ENCODE data around the gene NOL3. TPM values are rescaled to one million over a fixed set of nuclear protein-coding genes. Genes with fewer than 3 reads are reported as not detected.

Gene NOL3
- total and polyA plus RNA-seq, 9 of the 15 experiments (the other 6 are each of a cell fraction or from before 2014, with no cell fraction given), result 0.45 to 14.0 (median 5.4) TPM

DNA sequence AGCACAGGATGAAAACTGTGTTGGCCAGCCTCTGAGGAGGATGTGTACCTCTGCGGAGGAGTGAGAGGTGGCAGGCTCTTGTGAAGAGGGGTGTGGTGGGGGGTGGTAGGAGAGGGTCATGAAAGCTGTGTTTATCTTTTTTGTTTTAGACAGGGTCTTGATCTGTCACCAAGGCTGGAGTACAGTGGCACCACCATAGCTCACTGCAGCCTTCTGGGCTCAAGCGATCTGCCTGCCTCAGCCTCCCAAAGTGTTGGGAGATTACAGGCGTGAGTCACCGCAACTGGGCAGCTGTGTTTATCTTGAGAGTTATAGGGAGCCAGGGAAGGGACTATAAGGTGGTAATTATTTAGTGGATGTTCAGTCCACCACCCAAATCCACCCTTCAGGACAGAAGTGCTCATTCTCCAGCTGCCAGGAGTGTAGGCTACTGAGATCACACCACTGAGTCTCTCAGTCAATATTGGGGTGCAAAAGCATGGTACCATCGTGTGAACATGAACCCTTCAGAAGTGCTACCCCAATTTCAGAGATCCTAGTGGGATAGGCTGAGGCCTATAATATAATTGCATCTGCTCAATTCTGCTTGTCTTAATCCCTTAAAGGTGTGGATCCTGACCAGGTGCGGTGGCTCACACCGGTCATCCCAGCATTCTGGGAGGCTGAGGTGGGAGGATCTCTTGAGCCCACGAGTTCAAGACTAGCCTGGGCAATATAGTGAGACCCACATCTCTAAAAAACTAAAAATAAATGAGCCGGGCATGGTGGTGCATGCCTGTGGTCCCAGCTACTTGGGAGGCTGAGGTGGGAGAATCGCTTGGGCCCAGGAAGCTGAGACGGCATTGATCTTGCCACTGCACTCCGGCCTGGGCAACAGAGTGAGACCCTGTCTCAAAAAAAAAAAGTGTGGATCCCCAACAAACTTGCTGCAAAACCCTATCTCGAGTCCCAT is 20.4 kb downstream of the NOL3 start (continued):
- TF ChIP-seq, protein P1, sequence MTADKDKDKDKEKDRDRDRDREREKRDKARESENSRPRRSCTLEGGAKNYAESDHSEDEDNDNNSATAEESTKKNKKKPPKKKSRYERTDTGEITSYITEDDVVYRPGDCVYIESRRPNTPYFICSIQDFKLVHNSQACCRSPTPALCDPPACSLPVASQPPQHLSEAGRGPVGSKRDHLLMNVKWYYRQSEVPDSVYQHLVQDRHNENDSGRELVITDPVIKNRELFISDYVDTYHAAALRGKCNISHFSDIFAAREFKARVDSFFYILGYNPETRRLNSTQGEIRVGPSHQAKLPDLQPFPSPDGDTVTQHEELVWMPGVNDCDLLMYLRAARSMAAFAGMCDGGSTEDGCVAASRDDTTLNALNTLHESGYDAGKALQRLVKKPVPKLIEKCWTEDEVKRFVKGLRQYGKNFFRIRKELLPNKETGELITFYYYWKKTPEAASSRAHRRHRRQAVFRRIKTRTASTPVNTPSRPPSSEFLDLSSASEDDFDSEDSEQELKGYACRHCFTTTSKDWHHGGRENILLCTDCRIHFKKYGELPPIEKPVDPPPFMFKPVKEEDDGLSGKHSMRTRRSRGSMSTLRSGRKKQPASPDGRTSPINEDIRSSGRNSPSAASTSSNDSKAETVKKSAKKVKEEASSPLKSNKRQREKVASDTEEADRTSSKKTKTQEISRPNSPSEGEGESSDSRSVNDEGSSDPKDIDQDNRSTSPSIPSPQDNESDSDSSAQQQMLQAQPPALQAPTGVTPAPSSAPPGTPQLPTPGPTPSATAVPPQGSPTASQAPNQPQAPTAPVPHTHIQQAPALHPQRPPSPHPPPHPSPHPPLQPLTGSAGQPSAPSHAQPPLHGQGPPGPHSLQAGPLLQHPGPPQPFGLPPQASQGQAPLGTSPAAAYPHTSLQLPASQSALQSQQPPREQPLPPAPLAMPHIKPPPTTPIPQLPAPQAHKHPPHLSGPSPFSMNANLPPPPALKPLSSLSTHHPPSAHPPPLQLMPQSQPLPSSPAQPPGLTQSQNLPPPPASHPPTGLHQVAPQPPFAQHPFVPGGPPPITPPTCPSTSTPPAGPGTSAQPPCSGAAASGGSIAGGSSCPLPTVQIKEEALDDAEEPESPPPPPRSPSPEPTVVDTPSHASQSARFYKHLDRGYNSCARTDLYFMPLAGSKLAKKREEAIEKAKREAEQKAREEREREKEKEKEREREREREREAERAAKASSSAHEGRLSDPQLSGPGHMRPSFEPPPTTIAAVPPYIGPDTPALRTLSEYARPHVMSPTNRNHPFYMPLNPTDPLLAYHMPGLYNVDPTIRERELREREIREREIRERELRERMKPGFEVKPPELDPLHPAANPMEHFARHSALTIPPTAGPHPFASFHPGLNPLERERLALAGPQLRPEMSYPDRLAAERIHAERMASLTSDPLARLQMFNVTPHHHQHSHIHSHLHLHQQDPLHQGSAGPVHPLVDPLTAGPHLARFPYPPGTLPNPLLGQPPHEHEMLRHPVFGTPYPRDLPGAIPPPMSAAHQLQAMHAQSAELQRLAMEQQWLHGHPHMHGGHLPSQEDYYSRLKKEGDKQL (CRISPR knock-in tag; IDR thresholded peaks at IDR 0.05; ENCODE audit: borderline replicate concordance), result no peak
- TF ChIP-seq NFE2 (IDR thresholded peaks at IDR 0.05; ENCODE audit: low read depth) (no peak), HEY1 (CRISPR knock-in tag; IDR thresholded peaks at IDR 0.05; ENCODE audit: borderline replicate concordance) (no peak), ZNF124 (CRISPR knock-in tag; IDR thresholded peaks at IDR 0.05) (no peak), SMARCB1 (IDR thresholded peaks at IDR 0.05; ENCODE audit: insufficient read length, low read depth) (no peak), NCOA4 (IDR thresholded peaks at IDR 0.05; ENCODE audit: partially characterized antibody) (no peak), ZNF133 (CRISPR knock-in tag; IDR thresholded peaks at IDR 0.05) (no peak), KAT7 (CRISPR knock-in tag; IDR thresholded peaks at IDR 0.05; ENCODE audit: borderline replicate concordance) (no peak), RBM34 (IDR thresholded peaks at IDR 0.05; ENCODE audit: borderline replicate concordance, insufficient read depth, low read length) (no peak), TAL1 (IDR thresholded peaks at IDR 0.05) (peak; percentile 52), EP400 (IDR thresholded peaks at IDR 0.05) (no peak), POU5F1 (IDR thresholded peaks at IDR 0.05; ENCODE audit: borderline replicate concordance, low read depth, low read length, partially characterized antibody) (no peak), TBP (optimal IDR thresholded peaks at IDR 0.05; ENCODE audit: low read depth, low read length) (peak; percentile 40), MTA2 (IDR thresholded peaks at IDR 0.05; ENCODE audit: low read depth) (0 out of 2 replicates have a peak, but pooled peaks have one; percentile 23)
- TF ChIP-seq, protein P2, sequence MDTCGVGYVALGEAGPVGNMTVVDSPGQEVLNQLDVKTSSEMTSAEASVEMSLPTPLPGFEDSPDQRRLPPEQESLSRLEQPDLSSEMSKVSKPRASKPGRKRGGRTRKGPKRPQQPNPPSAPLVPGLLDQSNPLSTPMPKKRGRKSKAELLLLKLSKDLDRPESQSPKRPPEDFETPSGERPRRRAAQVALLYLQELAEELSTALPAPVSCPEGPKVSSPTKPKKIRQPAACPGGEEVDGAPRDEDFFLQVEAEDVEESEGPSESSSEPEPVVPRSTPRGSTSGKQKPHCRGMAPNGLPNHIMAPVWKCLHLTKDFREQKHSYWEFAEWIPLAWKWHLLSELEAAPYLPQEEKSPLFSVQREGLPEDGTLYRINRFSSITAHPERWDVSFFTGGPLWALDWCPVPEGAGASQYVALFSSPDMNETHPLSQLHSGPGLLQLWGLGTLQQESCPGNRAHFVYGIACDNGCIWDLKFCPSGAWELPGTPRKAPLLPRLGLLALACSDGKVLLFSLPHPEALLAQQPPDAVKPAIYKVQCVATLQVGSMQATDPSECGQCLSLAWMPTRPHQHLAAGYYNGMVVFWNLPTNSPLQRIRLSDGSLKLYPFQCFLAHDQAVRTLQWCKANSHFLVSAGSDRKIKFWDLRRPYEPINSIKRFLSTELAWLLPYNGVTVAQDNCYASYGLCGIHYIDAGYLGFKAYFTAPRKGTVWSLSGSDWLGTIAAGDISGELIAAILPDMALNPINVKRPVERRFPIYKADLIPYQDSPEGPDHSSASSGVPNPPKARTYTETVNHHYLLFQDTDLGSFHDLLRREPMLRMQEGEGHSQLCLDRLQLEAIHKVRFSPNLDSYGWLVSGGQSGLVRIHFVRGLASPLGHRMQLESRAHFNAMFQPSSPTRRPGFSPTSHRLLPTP (IDR thresholded peaks at IDR 0.05; ENCODE audit: borderline replicate concordance, extremely low read depth, insufficient read length), result no peak
